CD4-positive, alpha-beta T cell treated with Interleukin-21 for 1 hour (primary cell): ENCODE data around the gene SPTB.

Experiments used
- DNase-seq: peaks from one replicate; pipeline ENCODE4 v3.0.0-alpha.2; 2020

SPTB gene

GRCh38 chr14:64763085-64763782, 116.5 kb downstream of the SPTB start:
- DNase-seq = no peak

GRCh38 chr14:64762044-64763034, 117.4 kb downstream of the SPTB start:
- peak; percentile 51 for DNase-seq

- no peak for DNase-seq
Observed at GRCh38 chr14:64761441-64762043, 118.2 kb downstream of the SPTB start.

GRCh38 chr14:64760916-64761315, 118.8 kb downstream of the SPTB start:
- DNase-seq = no peak

GRCh38 chr14:64760146-64760755, 119.5 kb downstream of the SPTB start:
- DNase-seq = peak; percentile 61

- DNase-seq = no peak
Observed at GRCh38 chr14:64759555-64759938, 120.2 kb downstream of the SPTB start.

- no peak for DNase-seq
Observed at GRCh38 chr14:64758691-64759554, 120.8 kb downstream of the SPTB start.

- no peak for DNase-seq
Observed at GRCh38 chr14:64758025-64758521, 121.6 kb downstream of the SPTB start.

GRCh38 chr14:64757601-64758000, 122.1 kb downstream of the SPTB start:
- DNase-seq = no peak

GRCh38 chr14:64756712-64757111, 123.0 kb downstream of the SPTB start:
- DNase-seq = no peak

- peak; percentile 87 for DNase-seq
Observed at GRCh38 chr14:64755781-64756221, 123.9 kb downstream of the SPTB start.

- DNase-seq = no peak
Observed at GRCh38 chr14:64754685-64755084, 125.0 kb downstream of the SPTB start.

- no peak for DNase-seq
Observed at GRCh38 chr14:64753999-64754398, 125.7 kb downstream of the SPTB start.

- DNase-seq = no peak
Observed at GRCh38 chr14:64753374-64753773, 126.3 kb downstream of the SPTB start.

GRCh38 chr14:64752909-64753308, 126.8 kb downstream of the SPTB start:
- DNase-seq = no peak

GRCh38 chr14:64748995-64749714, 130.6 kb downstream of the SPTB start:
- no peak for DNase-seq

GRCh38 chr14:64748521-64748920, 131.2 kb downstream of the SPTB start:
- DNase-seq = no peak

GRCh38 chr14:64747327-64747726, 132.4 kb downstream of the SPTB start:
- DNase-seq = no peak

- DNase-seq = no peak
Observed at GRCh38 chr14:64746298-64747250, 133.1 kb downstream of the SPTB start.
